GM18511 (cell line): Measurements from ENCODE around the gene COLQ.
A peak's percentile ranks its signal among the peaks of the same experiment; 100 is the strongest.
"Not testable (repeated sequence)": the region's sequence is repeated elsewhere in the genome, so short reads cannot be mapped to it uniquely, and the experiment has no call there.

ENCODE experiments used
- ATAC-seq: cut with Tn5 transposase; IDR thresholded peaks from one replicate; pipeline ENCODE4 v1.9.1; 2021; ENCODE audit warnings: mild to moderate bottlenecking, moderate library complexity; ENCODE audit not compliant: unreplicated experiment

COLQ gene

GRCh38 chr3:15521573-15521965, at the start of gene COLQ:
Gene COLQ (minus strand): TSS chr3:15521706. CDS start chr3:15521625, 81 bp downstream.
- no peak for ATAC-seq

DNA sequence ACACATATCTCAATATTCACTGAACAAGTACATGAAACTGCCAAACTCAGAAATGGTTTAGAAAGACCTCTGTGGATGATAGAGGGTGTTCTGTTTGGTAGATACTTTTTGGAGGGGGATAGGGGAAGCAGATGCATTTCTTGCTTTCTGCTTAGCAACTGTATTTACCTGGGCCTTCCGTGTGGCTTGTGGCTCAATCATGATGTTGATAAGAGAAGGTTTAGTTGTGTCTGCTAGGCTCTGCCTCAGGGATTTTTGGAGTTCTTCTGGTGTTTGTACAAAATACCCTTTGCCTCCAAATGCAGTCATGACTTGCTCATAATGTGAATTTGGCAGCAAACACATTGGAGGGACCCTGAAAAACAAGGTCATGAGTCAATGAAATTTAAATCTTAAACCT, 41.7 kb upstream of the COLQ start:
- no peak for ATAC-seq

GRCh38 chr3:15562560-15562959, 41.1 kb upstream of the COLQ start:
- ATAC-seq: no peak

GRCh38 chr3:15558581-15558980, 37.1 kb upstream of the COLQ start:
- ATAC-seq: no peak

GRCh38 chr3:15557511-15557946, 36.0 kb upstream of the COLQ start:
- ATAC-seq: peak; percentile 74

GRCh38 chr3:15556512-15556911, 35.0 kb upstream of the COLQ start:
- peak; percentile 92 for ATAC-seq

DNA sequence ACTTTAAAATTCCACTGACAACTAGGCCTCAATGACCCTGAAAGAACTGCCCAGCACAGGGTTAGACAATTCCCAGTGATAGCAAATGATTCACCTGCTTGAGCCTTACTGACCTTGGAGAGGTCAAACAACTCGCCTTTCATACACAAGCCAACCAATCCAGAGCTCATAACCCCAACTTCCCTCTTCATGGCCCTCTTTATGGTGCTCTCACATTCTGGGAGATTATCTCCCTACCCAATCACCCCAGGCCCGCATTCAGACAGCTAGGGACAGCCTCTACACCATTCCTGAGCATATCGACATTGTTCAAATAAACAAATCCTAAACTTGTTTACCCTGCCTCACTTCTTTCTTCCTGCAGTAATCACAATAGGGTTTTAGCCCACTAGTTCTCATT, 32.2 kb upstream of the COLQ start:
- no peak for ATAC-seq

GRCh38 chr3:15551902-15552301, 30.4 kb upstream of the COLQ start:
- ATAC-seq: no peak

GRCh38 chr3:15549846-15550245, 28.3 kb upstream of the COLQ start:
- ATAC-seq: no peak

GRCh38 chr3:15542614-15543013, 21.1 kb upstream of the COLQ start:
- no peak for ATAC-seq

GRCh38 chr3:15541371-15541770, 19.9 kb upstream of the COLQ start:
- no peak for ATAC-seq

- ATAC-seq: no peak
These were observed 17.6 kb upstream of the COLQ start for GRCh38 chr3:15539066-15539465.

DNA sequence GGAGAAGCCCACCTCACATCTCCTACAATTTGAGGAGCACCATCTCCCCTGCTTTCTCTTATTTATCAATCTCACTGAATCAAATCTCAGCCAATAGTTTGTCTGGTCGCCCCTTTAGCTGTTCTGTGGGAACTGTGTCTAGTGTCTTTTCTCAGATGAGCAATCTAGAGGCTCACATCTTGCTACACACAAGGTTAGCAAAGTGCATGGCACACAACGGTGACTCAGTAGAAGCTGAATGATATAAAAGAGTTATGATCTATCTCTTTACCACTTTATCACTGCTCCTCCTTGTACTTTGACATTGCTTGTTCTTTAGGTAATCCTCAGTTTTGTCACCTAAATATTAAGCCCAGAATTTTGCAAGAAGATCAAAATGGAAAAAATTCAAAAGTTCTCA, 16.8 kb upstream of the COLQ start:
- ATAC-seq: no peak

DNA sequence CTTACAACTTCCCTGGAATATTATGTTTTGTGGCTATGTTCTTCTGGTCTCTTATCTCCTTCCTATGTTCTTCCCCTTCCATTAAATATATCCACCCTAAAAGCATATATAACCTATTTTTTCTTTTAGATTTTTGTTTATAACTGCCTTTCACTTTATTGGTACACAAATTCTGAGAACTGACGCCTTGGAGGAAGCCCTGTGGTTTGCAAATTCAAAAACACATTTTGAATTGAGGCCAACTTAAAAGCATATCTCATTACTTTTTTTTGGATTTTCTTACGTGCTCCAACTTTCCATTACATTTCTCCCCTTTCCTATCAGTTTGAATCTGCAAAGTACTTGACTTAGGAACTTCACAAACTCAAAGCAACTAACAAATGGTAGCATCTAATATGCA, 15.3 kb upstream of the COLQ start:
- ATAC-seq: no peak

DNA sequence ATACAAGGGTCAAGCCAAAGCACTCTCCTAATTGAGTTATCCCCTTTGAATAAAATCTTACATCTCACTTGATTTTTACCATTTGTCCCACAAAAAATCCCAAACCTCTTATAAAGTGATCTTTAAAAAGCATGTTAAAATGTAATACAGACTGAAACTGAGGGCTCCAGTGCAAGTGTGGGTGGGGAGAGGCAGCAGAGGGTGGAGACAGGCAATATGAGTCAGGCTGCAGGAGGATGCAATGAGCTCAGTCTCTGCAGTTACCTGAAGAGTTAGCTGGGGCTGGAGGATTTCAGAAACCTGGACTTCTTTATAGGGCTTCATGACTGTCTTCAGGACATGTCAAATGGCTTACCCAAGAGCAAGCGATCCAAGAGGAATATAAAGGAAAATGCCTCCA, 14.2 kb upstream of the COLQ start:
- ATAC-seq: peak; percentile 45

GRCh38 chr3:15532614-15533013, 11.1 kb upstream of the COLQ start:
- ATAC-seq: not testable (repeated sequence)

DNA sequence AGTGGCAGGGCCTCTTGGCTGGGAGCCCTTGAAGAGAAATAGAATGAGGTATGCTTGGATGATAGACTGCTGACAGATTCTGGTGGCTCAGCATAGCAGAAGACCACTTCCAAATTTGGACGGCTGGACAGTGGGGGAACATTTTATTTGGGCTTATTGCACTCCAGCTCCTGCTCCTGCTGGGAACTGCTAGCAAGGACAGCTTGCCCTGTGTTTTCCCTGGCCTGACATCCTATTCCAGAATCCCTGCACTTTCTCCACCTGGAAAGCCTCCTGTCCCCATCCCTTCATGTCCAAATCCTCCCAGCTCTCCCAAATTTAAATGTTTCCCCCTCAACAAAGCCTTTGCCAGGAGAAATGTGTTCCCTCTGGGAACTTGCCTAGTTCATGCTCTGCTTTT, 9.8 kb upstream of the COLQ start:
- ATAC-seq: no peak

DNA sequence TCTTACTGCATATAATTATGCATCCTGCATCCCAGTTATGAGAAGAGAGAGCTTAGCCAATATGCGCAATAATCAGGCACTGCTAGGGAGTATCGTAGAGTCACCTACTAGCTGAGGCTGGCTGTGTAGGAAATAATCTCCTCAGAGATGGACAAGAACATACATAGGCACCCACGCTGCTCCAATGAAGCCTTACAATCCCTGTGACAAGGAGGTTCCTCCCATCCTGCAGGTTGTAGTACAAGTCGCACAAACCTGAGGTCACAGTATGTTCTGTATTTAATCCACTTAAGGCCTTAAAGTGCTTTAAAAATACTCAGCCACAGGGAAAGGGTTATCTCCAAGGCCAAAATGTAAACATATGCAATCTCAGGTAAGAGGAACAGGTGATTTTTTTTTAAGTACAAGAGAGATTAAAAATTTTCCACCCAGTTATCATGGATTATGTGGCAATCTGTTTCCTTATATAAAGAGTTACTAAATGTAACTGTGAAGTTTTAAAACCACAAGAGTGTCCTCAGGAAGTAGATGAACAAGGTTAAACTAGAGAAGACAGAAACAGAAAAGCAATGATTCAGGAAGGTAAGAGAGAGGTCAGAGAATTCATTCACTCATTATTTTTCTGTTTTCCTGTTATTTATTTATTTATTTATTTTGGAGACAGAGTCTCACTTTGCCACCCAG, 7.5 kb upstream of the COLQ start:
- no peak for ATAC-seq

- ATAC-seq: no peak
These were observed 5.5 kb upstream of the COLQ start for GRCh38 chr3:15527031-15527459.

DNA sequence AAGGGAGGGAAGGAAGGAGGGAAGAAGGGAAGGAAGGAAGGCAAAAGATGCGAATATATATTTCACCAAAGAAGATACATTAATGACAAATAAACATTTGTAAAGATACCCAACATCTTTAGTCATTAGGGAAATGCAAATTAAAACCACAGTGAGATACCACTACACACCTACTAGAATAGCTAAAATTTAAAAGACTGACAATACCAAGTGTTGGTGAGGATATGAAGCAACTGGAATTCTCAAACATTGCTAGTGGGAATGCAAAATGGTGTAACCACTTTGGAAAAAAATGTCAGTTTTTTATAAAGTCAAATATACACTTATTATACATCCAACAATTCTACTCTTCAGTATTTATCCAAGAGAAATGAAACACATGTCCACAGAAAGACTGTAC, 4.3 kb upstream of the COLQ start:
- no peak for ATAC-seq

DNA sequence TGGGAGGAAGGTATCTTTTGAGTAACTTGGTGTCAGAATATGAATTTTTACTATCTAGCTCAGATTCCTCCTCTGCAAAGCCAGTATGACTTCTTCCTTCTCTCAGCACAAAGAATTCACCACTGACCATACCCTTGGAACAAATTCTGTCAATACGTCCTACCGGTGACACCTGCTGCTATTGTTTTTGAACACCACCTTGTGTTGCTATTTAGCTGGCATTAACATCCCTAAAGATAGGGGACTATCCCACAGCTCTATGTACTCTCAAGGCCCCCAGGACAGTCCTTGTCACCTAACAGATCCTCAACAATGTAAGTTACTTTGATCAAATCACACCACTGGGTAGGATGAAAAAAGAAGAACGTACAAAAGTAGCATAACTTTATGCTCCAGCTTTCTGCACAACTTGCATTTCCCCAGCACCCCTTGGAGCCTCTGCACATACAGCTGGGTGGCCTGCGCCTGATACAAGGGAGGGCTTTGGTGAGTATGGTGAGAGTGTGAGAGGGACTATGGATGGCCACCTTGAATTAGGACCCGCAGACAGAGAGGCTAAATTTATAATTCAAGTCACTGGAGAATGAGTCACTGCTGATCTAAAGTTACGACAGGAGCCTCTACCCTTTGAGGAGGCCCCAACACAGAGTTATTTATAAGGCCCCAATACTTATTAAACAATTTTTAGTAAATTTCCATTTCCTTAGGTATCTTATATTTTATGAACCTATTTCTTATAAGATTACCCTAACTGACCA, 2.3 kb upstream of the COLQ start:
- no peak for ATAC-seq

DNA sequence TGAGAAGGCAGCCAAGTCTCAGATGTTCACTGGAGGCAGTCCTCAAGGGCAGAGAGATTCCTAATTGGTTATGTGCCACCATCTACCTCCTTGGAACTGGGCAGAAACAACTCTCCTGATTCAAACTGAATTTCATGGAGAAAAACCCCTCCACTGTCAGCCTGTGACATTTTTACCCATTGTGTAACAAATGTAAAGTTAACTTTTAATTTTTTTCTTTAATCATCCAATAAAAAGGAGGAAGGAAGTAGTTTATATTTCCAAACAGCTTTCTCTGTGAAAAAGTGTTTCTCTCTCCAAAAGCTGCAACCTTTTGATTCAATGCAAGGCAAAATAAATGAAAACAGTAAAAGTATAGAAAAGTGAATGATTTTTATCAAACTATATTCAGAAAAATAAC, 510 bp upstream of the COLQ start:
- no peak for ATAC-seq
